Trophoblast cell (in vitro differentiated cells and primary cell): ENCODE measurements around the gene MCAM.

Experiments
- DNase-seq, 2 donors: peaks; one replicate each; pipeline ENCODE4 v3.0.0-alpha.2; 2016
- H2AFZ ChIP-seq: 2 replicates; pipeline ENCODE4 v1.6.1; 2013; ENCODE audit warnings: low read length, moderate library complexity, mild to moderate bottlenecking; ENCODE audit not compliant: insufficient read depth, poor library complexity
- H2AK5ac ChIP-seq: 2 replicates; pipeline ENCODE4 v1.6.1; 2013; ENCODE audit warnings: mild to moderate bottlenecking, low read length
- H2BK120ac ChIP-seq: 2 replicates; pipeline ENCODE4 v1.6.1; 2013; ENCODE audit warnings: low read length, mild to moderate bottlenecking, moderate library complexity; ENCODE audit not compliant: insufficient read depth, poor library complexity
- H2BK12ac ChIP-seq: 2 replicates; pipeline ENCODE4 v1.6.1; 2013; ENCODE audit warnings: mild to moderate bottlenecking, low read length, moderate library complexity
- H2BK5ac ChIP-seq: 2 replicates; pipeline ENCODE4 v1.6.1; 2013; ENCODE audit warnings: low read length, low read depth, moderate library complexity, mild to moderate bottlenecking; ENCODE audit not compliant: poor library complexity
- H3K14ac ChIP-seq: 2 replicates; pipeline ENCODE4 v1.6.1; 2013; ENCODE audit warnings: mild to moderate bottlenecking, low read length
- H3K18ac ChIP-seq: 2 replicates; pipeline ENCODE4 v1.6.1; 2013; ENCODE audit warnings: mild to moderate bottlenecking, low read length
- H3K23ac ChIP-seq: 2 replicates; pipeline ENCODE4 v1.6.1; 2013; ENCODE audit warnings: low read length
- H3K27ac ChIP-seq: 2 replicates; pipeline ENCODE4 v1.5.1; 2013; ENCODE audit warnings: low read depth, mild to moderate bottlenecking, inconsistent platforms, low read length, moderate library complexity
- H3K27me3 ChIP-seq: 2 replicates; pipeline ENCODE4 v1.6.1; 2013; ENCODE audit warnings: inconsistent platforms, mild to moderate bottlenecking, low read length, moderate library complexity; ENCODE audit not compliant: insufficient read depth
- H3K36me3 ChIP-seq, 2 experiments: 1 replicate in 1 of 2; 2 replicates in 1 of 2; pipeline ENCODE4 v1.6.1; 2013; ENCODE audit warnings: low read length in 2 of 2, mild to moderate bottlenecking in 2 of 2, moderate library complexity in 1 of 2; ENCODE audit not compliant: insufficient read depth in 2 of 2, control insufficient read depth in 1 of 2
- H3K4ac ChIP-seq: 2 replicates; pipeline ENCODE4 v1.6.1; 2013; ENCODE audit warnings: low read depth, mild to moderate bottlenecking, low read length, moderate library complexity
- H3K4me1 ChIP-seq, 2 experiments: 1 replicate in 1 of 2; 2 replicates in 1 of 2; pipeline ENCODE4 v1.6.1; 2013; ENCODE audit warnings: low read length in 2 of 2, mild to moderate bottlenecking in 2 of 2, moderate library complexity in 1 of 2; ENCODE audit not compliant: insufficient read depth in 2 of 2, control insufficient read depth in 1 of 2
- H3K4me2 ChIP-seq: 2 replicates; pipeline ENCODE4 v1.6.1; 2013; ENCODE audit warnings: inconsistent platforms, mild to moderate bottlenecking, low read length, moderate library complexity
- H3K4me3 ChIP-seq: 2 replicates; pipeline ENCODE4 v1.5.1; 2013; ENCODE audit warnings: mild to moderate bottlenecking, low read depth, low read length, inconsistent platforms
- H3K79me1 ChIP-seq: one replicate; pipeline ENCODE4 v1.6.1; 2013; ENCODE audit warnings: low read length
- H3K79me2 ChIP-seq: 2 replicates; pipeline ENCODE4 v1.6.1; 2013; ENCODE audit warnings: low read length, mild to moderate bottlenecking; ENCODE audit not compliant: control insufficient read depth, insufficient read depth, poor library complexity
- H3K9ac ChIP-seq: 2 replicates; pipeline ENCODE4 v1.6.1; 2013; ENCODE audit warnings: mild to moderate bottlenecking, low read length
- H3K9me3 ChIP-seq: 2 replicates; pipeline ENCODE4 v1.6.1; 2013; ENCODE audit warnings: low read depth, mild to moderate bottlenecking, control low read depth, inconsistent platforms, low read length; ENCODE audit not compliant: insufficient read depth
- H4K12ac ChIP-seq: 2 replicates; pipeline ENCODE4 v1.6.1; 2013; ENCODE audit warnings: low read depth, mild to moderate bottlenecking, low read length, moderate library complexity
- H4K8ac ChIP-seq: 2 replicates; pipeline ENCODE4 v1.6.1; 2013; ENCODE audit warnings: low read depth, mild to moderate bottlenecking, low read length, moderate library complexity
- H4K91ac ChIP-seq: one replicate; pipeline ENCODE4 v1.6.1; 2013; ENCODE audit warnings: low read depth, mild to moderate bottlenecking, low read length, moderate library complexity
- WGBS: extraction: QIAGEN DNeasy Blood & Tissue Kit; methylation state at CpG from one replicate; pipeline ENCODE4 v1.1.7; 2013; ENCODE audit warnings: missing lambda C conversion rate; ENCODE audit not compliant: insufficient read length, insufficient coverage; ENCODE audit errors: extremely low coverage; 5-methylcytosine and 5-hydroxymethylcytosine counted together

MCAM gene

GRCh38 chr11:119290894-119291497 lies 25.9 kb downstream of the MCAM start:
- H3K9ac ChIP-seq = no peak overlapping the region

DNA sequence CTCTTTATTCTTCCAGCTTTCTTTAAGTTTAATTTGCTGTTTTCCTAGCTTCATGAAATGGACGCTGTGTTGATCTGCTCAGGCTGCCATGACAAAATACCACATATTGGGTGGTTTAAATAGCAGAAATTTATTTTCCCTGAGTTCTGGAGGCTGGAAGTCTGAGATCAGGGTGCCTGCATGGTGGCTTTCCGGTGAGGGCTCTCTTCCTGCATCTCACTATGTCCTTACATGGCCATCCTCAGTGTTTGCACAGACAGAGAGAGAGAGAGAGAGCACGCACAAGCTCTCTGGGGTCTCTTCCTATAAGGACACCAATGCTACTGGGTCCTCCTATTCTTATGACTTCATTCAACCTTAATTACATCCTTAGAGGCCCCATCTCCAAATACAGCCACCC lies 28.7 kb downstream of the MCAM start:
- no peak overlapping the region for H3K14ac ChIP-seq
- no peak overlapping the region for H3K9ac ChIP-seq
- H3K27ac ChIP-seq = no peak overlapping the region
- no peak overlapping the region for H4K91ac ChIP-seq
- no peaks in the 10 kb centered on the region for H3K79me1 ChIP-seq
- WGBS = no CpG with 5 or more reads among the region's 3 CpGs
- no peak overlapping the region for H3K4me3 ChIP-seq
- H3K36me3 ChIP-seq = peaks cover 30 to 32% of the 10 kb centered on the region in 2 experiments
- H3K27me3 ChIP-seq = no peaks in the 10 kb centered on the region
- no peak overlapping the region for H2BK5ac ChIP-seq
- no peak overlapping the region for H4K8ac ChIP-seq
- no peak overlapping the region for H3K4ac ChIP-seq
- peaks cover 8% of the 10 kb centered on the region for H3K9me3 ChIP-seq
- H3K23ac ChIP-seq = no peak overlapping the region
- no peaks in the 10 kb centered on the region for H3K4me1 ChIP-seq
- DNase-seq = peak; percentile 90 to 93
- H2BK120ac ChIP-seq = no peak overlapping the region
- no peak overlapping the region for H3K4me2 ChIP-seq
- H2AFZ ChIP-seq = no peak overlapping the region
- H3K79me2 ChIP-seq = no peaks in the 10 kb centered on the region
- H3K18ac ChIP-seq = no peak overlapping the region
- no peak overlapping the region for H4K12ac ChIP-seq
- H2BK12ac ChIP-seq = no peak overlapping the region
- H2AK5ac ChIP-seq = no peak overlapping the region

More at GRCh38 chr11:119290894-119291497, 25.9 kb downstream of the MCAM start:
- H3K4ac ChIP-seq = no peak overlapping the region
- no peak overlapping the region for H4K8ac ChIP-seq
- no peak for DNase-seq
- no peak overlapping the region for H2BK12ac ChIP-seq
- H3K27me3 ChIP-seq = no peaks in the 10 kb centered on the region
- no peaks in the 10 kb centered on the region for H3K79me1 ChIP-seq
- peaks cover 8% of the 10 kb centered on the region for H3K9me3 ChIP-seq
- no peak overlapping the region for H3K27ac ChIP-seq
- no peak overlapping the region for H3K4me2 ChIP-seq
- H2BK5ac ChIP-seq = no peak overlapping the region
- H3K4me3 ChIP-seq = no peak overlapping the region
- H3K79me2 ChIP-seq = no peaks in the 10 kb centered on the region
- H3K23ac ChIP-seq = no peak overlapping the region
- H4K91ac ChIP-seq = no peak overlapping the region
- H2BK120ac ChIP-seq = no peak overlapping the region
- H3K36me3 ChIP-seq = peaks cover 20 to 21% of the 10 kb centered on the region in 2 experiments
- H2AK5ac ChIP-seq = no peak overlapping the region
- no peak overlapping the region for H4K12ac ChIP-seq
- H3K4me1 ChIP-seq = no peaks in the 10 kb centered on the region
- no peak overlapping the region for H2AFZ ChIP-seq
- WGBS = no CpG with 5 or more reads among the region's 10 CpGs
- no peak overlapping the region for H3K14ac ChIP-seq
- H3K18ac ChIP-seq = no peak overlapping the region

DNA sequence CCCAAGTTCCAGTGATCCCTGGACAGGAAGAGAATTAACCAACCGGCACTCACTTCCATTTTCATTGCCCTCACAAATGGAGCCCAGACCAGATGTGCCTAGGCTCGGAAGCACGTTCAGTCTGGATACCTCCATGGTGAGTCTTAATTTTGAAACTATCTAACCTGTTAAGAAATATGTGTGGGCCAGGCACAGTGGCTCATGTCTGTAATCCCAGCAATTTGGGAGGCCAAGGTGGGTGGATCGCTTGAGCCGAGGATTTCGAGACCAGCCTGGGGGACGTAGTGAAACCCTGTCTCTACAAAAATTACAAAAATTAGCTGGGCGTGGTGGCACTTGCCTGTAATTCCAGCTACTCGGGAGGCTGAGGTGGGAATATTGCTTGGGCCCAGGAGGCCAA lies 31.5 kb downstream of the MCAM start:
- Histone ChIP-seq H3K36me3 (peaks cover 24 to 25% of the 10 kb centered on the region in 2 experiments), H3K14ac (no peak overlapping the region), H3K27me3 (no peaks in the 10 kb centered on the region), H2BK12ac (no peak overlapping the region), H3K27ac (no peak overlapping the region), H2BK5ac (no peak overlapping the region), H3K4me3 (no peak overlapping the region), H3K9ac (no peak overlapping the region), H3K79me2 (no peaks in the 10 kb centered on the region), H3K4me1 (no peaks in the 10 kb centered on the region), H3K9me3 (no peaks in the 10 kb centered on the region), H4K91ac (no peak overlapping the region), H4K12ac (no peak overlapping the region), H3K4ac (no peak overlapping the region), H3K4me2 (no peak overlapping the region), H2BK120ac (no peak overlapping the region), H4K8ac (no peak overlapping the region), H2AFZ (no peak overlapping the region), H2AK5ac (no peak overlapping the region), H3K79me1 (no peaks in the 10 kb centered on the region), H3K23ac (no peak overlapping the region), H3K18ac (no peak overlapping the region)
- no CpG with 5 or more reads among the region's 9 CpGs for WGBS
- DNase-seq = peak; percentile 91 to 94

- H3K9me3 ChIP-seq = no peaks in the 10 kb centered on the region
- H3K23ac ChIP-seq = no peak overlapping the region
- H4K8ac ChIP-seq = no peak overlapping the region
- no peak overlapping the region for H3K4me3 ChIP-seq
- peak; percentile 45 to 77 for DNase-seq
- H2AFZ ChIP-seq = no peak overlapping the region
- H2AK5ac ChIP-seq = no peak overlapping the region
- no peak overlapping the region for H4K12ac ChIP-seq
- peaks cover 19 to 23% of the 10 kb centered on the region in 2 experiments for H3K36me3 ChIP-seq
- no peak overlapping the region for H3K14ac ChIP-seq
- no peak overlapping the region for H3K27ac ChIP-seq
- H3K79me1 ChIP-seq = no peaks in the 10 kb centered on the region
- no peak overlapping the region for H3K4ac ChIP-seq
- H2BK12ac ChIP-seq = no peak overlapping the region
- H4K91ac ChIP-seq = no peak overlapping the region
- no peak overlapping the region for H2BK120ac ChIP-seq
- H3K18ac ChIP-seq = no peak overlapping the region
- WGBS = no CpG with 5 or more reads among the region's 9 CpGs
- H3K9ac ChIP-seq = no peak overlapping the region
- no peak overlapping the region for H3K4me2 ChIP-seq
- H3K4me1 ChIP-seq = no peaks in the 10 kb centered on the region
- H2BK5ac ChIP-seq = no peak overlapping the region
- no peaks in the 10 kb centered on the region for H3K27me3 ChIP-seq
- H3K79me2 ChIP-seq = no peaks in the 10 kb centered on the region
These were observed 32.4 kb downstream of the MCAM start for GRCh38 chr11:119284344-119285157.
